SK-N-SH treated with all-trans-retinoic acid at 6 μM for 48 hours (cell line): ENCODE data around the gene MYLIP.

Experiments used
- ARNTL ChIP-seq: fragments of 450-650 bp; formaldehyde crosslinking; IDR thresholded peaks from 2 replicates; pipeline ENCODE4 v1.5.0; 2020; ENCODE audit warnings: low read depth, mild to moderate bottlenecking, moderate library complexity, borderline replicate concordance
- ESRRG ChIP-seq: fragments of 250-450 bp; sonication (Bioruptor Pico); IDR thresholded peaks from 2 replicates; pipeline ENCODE4 v1.6.1; 2021; ENCODE audit warnings: mild to moderate bottlenecking
- OSR1 ChIP-seq: fragments of 250-450 bp; sonication (Bioruptor Pico); IDR thresholded peaks from 2 replicates; pipeline ENCODE4 v1.8.0; 2022; ENCODE audit warnings: moderate library complexity, mild to moderate bottlenecking, inconsistent platforms
- POU6F1 ChIP-seq: fragments of 250-450 bp; sonication (Bioruptor Pico); IDR thresholded peaks from 2 replicates; pipeline ENCODE4 v1.8.0; 2021; ENCODE audit warnings: low read depth, mild to moderate bottlenecking, moderate library complexity, borderline replicate concordance
- SNAI2 ChIP-seq: fragments of 250-450 bp; sonication (Bioruptor Pico); IDR thresholded peaks from 2 replicates; pipeline ENCODE4 v1.5.0; 2020; ENCODE audit warnings: mild to moderate bottlenecking, moderate library complexity
- TOX ChIP-seq: fragments of 250-450 bp; sonication (Bioruptor Pico); IDR thresholded peaks from 2 replicates; pipeline ENCODE4 v1.8.0; 2021; ENCODE audit warnings: mild to moderate bottlenecking, moderate library complexity, borderline replicate concordance
- ZFP3 ChIP-seq: fragments of 250-450 bp; sonication (Bioruptor Pico); IDR thresholded peaks from 2 replicates; pipeline ENCODE4 v1.5.0; 2020; ENCODE audit warnings: mild to moderate bottlenecking, moderate library complexity
- ZFP30 ChIP-seq: fragments of 450-650 bp; formaldehyde crosslinking; IDR thresholded peaks from 2 replicates; pipeline ENCODE4 v1.5.0; 2022; ENCODE audit warnings: mild to moderate bottlenecking, moderate library complexity
- ZNF70 ChIP-seq: fragments of 450-650 bp; formaldehyde crosslinking; IDR thresholded peaks from 2 replicates; pipeline ENCODE4 v1.5.0; 2020; ENCODE audit warnings: mild to moderate bottlenecking, moderate library complexity

- TF ChIP-seq ZFP3 (CRISPR knock-in tag) (no peak), ZFP30 (CRISPR knock-in tag) (no peak), POU6F1 (CRISPR knock-in tag) (no peak), ESRRG (CRISPR knock-in tag) (no peak), TOX (CRISPR knock-in tag) (no peak), SNAI2 (CRISPR knock-in tag) (no peak), ARNTL (CRISPR knock-in tag) (no peak), OSR1 (no peak), ZNF70 (CRISPR knock-in tag) (no peak)
These were observed 36.7 kb upstream of the MYLIP start for GRCh38 chr6:16092140-16092539.
